Measurements from ENCODE around the gene RAB29.
A peak's percentile ranks its signal among the peaks of the same experiment; 100 is the strongest.
"Not testable (repeated sequence)": the region's sequence is repeated elsewhere in the genome, so short reads cannot be mapped to it uniquely, and the experiment has no call there.

Gene RAB29

DNA sequence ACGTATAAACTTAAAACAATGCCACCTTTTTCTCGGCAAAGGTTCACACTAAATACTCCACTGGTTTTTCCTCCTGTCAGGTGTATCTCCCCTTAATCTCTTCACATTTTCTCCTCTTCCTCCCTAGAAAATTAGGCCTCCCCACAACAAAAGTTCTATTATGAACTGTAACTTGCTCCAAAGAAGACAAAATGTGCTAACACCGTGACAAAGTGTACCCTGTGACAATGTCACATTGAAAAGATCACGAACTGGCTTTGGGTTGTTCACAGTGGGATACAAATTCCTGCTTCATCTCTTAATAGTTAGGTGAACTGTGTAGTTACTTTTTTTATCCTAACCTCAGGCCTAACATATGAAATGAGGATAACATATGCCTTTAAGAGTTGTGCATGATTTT, 31.3 kb downstream of the RAB29 start:
- Histone ChIP-seq H3K4me3 (ENCODE audit: low read length) (no peak overlapping the region), H3K27me3 (replicated peaks; ENCODE audit: control insufficient read depth, insufficient read depth, low read length) (no peaks in the 10 kb centered on the region), H3K36me3 (ENCODE audit: control insufficient read depth, insufficient read depth, low read length, severe bottlenecking) (peaks cover 3% of the 10 kb centered on the region), H3K9me3 (ENCODE audit: control insufficient read depth, low read length) (no peaks in the 10 kb centered on the region), H3K4me1 (ENCODE audit: control insufficient read depth, insufficient read depth, low read length) (peaks cover 36% of the 10 kb centered on the region), H3K9ac (ENCODE audit: low read length) (no peak overlapping the region)
- no peak for DNase-seq (ENCODE audit: low read depth)

DNA sequence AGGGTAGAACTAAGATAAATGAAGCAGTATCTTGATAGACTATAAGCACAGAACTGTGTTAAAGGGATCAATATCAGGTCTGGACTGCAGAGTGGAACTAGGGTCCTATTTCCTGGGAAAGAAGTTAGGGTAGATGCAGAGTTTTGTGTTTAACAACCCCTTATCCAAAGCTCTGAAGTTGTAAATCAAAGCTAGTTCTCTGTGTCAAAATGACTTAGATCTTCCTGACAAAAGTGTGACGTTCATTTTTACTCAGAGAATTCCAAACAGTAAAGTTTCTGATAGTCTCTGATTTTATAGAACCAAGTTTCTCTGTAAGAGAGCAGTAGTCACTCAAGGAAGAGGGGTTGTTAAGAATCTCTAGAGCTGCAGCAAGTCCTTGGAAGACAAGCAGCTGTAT, 33.6 kb downstream of the RAB29 start:
- H3K27me3 ChIP-seq (replicated peaks; ENCODE audit: control insufficient read depth, insufficient read depth, low read length), result no peaks in the 10 kb centered on the region
- H3K9me3 ChIP-seq (ENCODE audit: control insufficient read depth, low read length), result no peaks in the 10 kb centered on the region
- peaks cover 25% of the 10 kb centered on the region for H3K4me1 ChIP-seq (ENCODE audit: control insufficient read depth, insufficient read depth, low read length)
- peaks cover 3% of the 10 kb centered on the region for H3K36me3 ChIP-seq (ENCODE audit: control insufficient read depth, insufficient read depth, low read length, severe bottlenecking)
- H3K4me3 ChIP-seq (ENCODE audit: low read length), result no peak overlapping the region
- no peak for DNase-seq (ENCODE audit: low read depth)
- no peak overlapping the region for H3K9ac ChIP-seq (ENCODE audit: low read length)

DNA sequence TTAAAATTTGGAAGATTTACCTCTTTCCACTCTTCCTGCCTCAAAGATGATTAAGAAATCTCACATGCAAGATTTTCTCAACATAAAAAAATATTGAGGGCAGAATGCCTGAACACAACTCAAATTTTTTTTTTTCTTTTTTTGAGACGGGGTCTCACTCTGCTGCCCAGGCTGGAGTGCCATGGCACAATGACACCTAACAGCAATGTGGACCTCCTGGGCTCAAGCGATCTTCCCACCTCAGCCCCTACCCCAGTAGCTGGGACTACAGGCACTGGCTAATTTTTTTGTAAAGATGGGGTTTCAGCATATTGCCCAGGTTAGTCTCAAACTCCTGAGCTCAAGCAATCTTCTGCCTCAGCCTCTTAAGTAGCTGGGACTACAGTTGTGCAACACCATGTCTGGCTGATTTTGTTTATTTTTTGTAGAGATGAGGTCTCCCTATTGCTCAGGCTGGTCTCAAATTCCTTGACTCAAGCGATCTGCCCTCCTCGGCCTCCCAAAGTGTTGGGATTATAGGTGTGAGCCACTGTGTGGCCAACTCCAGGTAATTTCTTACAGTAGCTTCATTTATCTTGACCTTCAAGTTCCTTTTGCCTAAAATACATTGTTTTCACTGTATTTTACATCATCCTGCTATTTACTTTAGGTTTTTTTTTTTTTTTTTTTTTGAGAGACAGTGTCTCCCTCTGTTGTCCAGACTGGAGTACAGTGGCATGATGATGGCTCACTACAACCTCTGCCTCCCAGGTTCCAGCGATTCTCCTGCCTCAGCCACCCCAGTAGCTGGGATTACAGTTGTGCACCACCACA, 35.7 kb downstream of the RAB29 start:
- no peak overlapping the region for H3K4me3 ChIP-seq (ENCODE audit: low read length)
- peak overlapping the region; percentile 59 for H3K9ac ChIP-seq (ENCODE audit: low read length)
- peak; percentile 85 for DNase-seq (ENCODE audit: low read depth)
- no peaks in the 10 kb centered on the region for H3K27me3 ChIP-seq (replicated peaks; ENCODE audit: control insufficient read depth, insufficient read depth, low read length)
- H3K4me1 ChIP-seq (ENCODE audit: control insufficient read depth, insufficient read depth, low read length), result peaks cover 14% of the 10 kb centered on the region
- H3K9me3 ChIP-seq (ENCODE audit: control insufficient read depth, low read length), result no peaks in the 10 kb centered on the region
- peaks cover 18% of the 10 kb centered on the region for H3K36me3 ChIP-seq (ENCODE audit: control insufficient read depth, insufficient read depth, low read length, severe bottlenecking)

DNA sequence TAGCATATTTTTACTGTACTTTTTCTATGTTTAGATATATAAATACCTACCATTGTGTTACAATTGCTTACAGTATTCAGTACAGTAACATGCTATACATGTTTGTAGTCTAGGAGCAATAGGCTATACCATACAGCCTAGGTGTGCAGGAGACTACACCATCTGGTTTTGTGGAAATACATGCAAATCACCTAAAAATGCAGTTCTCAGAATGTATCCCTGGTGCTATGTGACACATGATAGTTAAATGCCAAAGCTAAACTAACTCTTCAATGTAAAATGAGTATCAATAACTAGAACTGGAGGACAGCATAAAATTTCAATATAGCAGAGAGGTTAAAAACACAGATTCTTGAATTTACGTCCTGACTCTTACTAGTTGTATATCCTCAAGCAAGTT, 40.1 kb downstream of the RAB29 start:
- DNase-seq (ENCODE audit: low read depth), result no peak

DNA sequence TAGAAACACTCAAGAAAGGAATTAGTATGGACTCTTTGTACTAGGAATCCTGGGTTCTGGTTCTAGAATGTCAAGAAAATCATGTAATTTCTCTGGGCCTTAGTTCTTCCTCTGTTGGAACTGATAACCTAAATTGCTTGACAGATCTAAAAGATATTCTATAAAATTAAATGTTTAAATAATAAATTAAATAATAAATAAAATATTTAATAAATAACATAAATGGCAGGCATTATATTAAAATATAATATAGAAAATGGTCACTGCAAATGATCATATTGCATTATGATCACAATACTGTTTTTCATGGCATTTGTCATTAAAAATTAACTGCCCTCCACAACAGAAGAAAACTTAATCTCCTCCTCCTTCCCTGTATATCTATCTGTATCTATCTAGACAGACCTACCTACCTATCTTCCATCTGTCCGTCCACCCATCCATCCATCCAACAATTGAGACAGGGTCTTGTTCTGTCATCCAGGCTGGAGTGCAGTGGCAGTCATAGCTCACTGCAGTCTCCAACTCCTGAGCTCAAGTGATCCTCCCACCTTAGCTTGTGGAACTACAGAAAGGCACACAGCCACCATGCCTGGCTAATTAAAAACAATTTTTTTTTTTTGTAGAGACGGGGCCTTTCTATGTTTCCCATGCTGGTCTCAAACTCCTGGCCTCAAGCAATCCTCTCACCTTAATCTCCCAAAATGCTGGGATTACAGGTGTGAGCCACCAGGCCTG, 41.7 kb downstream of the RAB29 start:
- Histone ChIP-seq H3K36me3 (ENCODE audit: control insufficient read depth, insufficient read depth, low read length, severe bottlenecking) (peaks cover 32% of the 10 kb centered on the region), H3K27me3 (replicated peaks; ENCODE audit: control insufficient read depth, insufficient read depth, low read length) (no peaks in the 10 kb centered on the region), H3K9ac (ENCODE audit: low read length) (no peak overlapping the region), H3K4me1 (ENCODE audit: control insufficient read depth, insufficient read depth, low read length) (peaks cover 15% of the 10 kb centered on the region), H3K4me3 (ENCODE audit: low read length) (no peak overlapping the region), H3K9me3 (ENCODE audit: control insufficient read depth, low read length) (no peaks in the 10 kb centered on the region)
- no peak for DNase-seq (ENCODE audit: low read depth)

More for the DNA sequence above, 40.1 kb downstream of the RAB29 start:
- no peak overlapping the region for H3K9ac ChIP-seq (ENCODE audit: low read length)
- no peaks in the 10 kb centered on the region for H3K9me3 ChIP-seq (ENCODE audit: control insufficient read depth, low read length)
- no peak overlapping the region for H3K4me3 ChIP-seq (ENCODE audit: low read length)
- H3K36me3 ChIP-seq (ENCODE audit: control insufficient read depth, insufficient read depth, low read length, severe bottlenecking), result peaks cover 30% of the 10 kb centered on the region
- H3K27me3 ChIP-seq (replicated peaks; ENCODE audit: control insufficient read depth, insufficient read depth, low read length), result no peaks in the 10 kb centered on the region
- peaks cover 26% of the 10 kb centered on the region for H3K4me1 ChIP-seq (ENCODE audit: control insufficient read depth, insufficient read depth, low read length)

DNA sequence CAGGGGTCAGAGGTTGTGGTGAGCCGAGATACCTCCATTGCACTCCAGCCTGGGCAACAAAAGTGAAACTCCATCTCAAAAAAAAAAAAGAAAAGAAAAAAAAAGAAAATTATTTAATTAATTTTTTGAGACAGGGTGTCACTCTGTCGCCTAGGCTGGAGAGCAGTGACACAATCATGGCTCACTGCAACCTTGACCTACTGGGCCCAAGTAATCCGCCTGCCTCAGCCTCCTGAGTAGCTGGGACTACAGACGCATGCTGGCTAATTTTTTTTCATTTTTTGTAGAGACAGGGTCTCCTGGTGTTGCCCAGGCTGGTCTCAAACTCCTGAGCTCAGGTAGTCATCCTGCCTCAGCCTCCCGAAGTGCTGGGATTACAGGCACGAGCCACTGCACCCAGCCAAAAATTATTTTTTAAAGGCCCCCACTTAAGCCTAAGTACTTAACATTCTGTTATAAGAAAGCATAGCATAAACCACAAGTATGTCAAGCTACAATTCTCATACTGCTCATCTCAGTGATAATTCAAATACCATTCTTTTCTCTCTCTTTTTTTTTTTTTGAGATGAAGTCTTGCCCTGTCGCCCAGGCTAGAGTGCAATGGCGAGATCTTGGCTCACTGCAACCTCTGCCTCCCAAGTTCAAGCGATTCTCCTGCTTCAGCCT, 45.2 kb downstream of the RAB29 start:
- Histone ChIP-seq H3K4me3 (ENCODE audit: low read length) (no peak overlapping the region), H3K4me1 (ENCODE audit: control insufficient read depth, insufficient read depth, low read length) (peaks cover 14% of the 10 kb centered on the region), H3K9me3 (ENCODE audit: control insufficient read depth, low read length) (no peaks in the 10 kb centered on the region), H3K9ac (ENCODE audit: low read length) (no peak overlapping the region), H3K36me3 (ENCODE audit: control insufficient read depth, insufficient read depth, low read length, severe bottlenecking) (peaks cover 52% of the 10 kb centered on the region), H3K27me3 (replicated peaks; ENCODE audit: control insufficient read depth, insufficient read depth, low read length) (no peaks in the 10 kb centered on the region)
- DNase-seq (ENCODE audit: low read depth), result no peak

DNA sequence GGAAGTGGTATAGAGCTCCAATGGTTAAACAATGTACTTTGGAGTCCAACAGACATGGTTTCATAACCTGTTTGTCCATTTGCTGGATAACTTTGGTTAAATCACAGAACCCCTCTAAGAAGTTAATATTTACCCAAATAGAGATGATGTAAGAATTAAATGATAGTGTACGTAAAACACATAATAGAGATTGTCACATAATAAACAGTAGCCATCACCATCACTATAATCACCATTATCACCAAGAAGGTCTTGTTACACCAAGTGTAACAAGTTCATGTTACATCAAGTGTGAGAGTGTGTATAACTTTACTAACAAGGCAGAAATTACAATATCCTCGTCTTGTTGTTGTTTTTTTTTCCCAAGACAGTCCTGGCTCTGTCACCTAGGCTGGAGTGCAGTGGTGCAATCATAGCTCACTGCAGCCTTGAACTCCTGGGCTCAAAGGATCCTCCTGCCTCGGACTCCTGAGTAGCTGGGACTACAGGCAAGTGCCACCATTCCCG, 48.6 kb downstream of the RAB29 start:
- Histone ChIP-seq H3K36me3 (ENCODE audit: control insufficient read depth, insufficient read depth, low read length, severe bottlenecking) (peaks cover 74% of the 10 kb centered on the region), H3K27me3 (replicated peaks; ENCODE audit: control insufficient read depth, insufficient read depth, low read length) (no peaks in the 10 kb centered on the region), H3K4me3 (ENCODE audit: low read length) (no peak overlapping the region), H3K4me1 (ENCODE audit: control insufficient read depth, insufficient read depth, low read length) (peaks cover 4% of the 10 kb centered on the region), H3K9ac (ENCODE audit: low read length) (no peak overlapping the region), H3K9me3 (ENCODE audit: control insufficient read depth, low read length) (no peaks in the 10 kb centered on the region)
- DNase-seq (ENCODE audit: low read depth), result no peak

DNA sequence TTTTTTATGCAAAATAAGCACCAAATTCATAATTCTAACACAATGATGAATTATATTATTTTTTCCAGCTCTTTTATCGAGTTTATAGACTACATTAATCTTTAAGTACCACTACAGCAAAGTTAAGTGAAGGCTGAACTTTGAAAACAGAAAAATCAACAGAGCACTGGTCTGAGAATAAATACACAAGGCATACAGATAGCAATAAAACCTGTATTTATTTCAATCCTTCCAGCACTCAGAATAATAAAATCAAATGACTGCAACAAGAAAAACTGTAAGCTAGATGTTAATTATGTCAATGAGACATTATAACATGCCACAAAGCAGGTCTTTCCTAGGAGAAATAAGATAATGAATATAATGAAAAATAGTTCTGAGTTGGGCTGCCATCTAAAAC, 49.8 kb downstream of the RAB29 start:
- peaks cover 4% of the 10 kb centered on the region for H3K4me1 ChIP-seq (ENCODE audit: control insufficient read depth, insufficient read depth, low read length)
- H3K4me3 ChIP-seq (ENCODE audit: low read length), result no peak overlapping the region
- no peaks in the 10 kb centered on the region for H3K27me3 ChIP-seq (replicated peaks; ENCODE audit: control insufficient read depth, insufficient read depth, low read length)
- no peak for DNase-seq (ENCODE audit: low read depth)
- H3K36me3 ChIP-seq (ENCODE audit: control insufficient read depth, insufficient read depth, low read length, severe bottlenecking), result peaks cover 76% of the 10 kb centered on the region
- H3K9ac ChIP-seq (ENCODE audit: low read length), result no peak overlapping the region
- H3K9me3 ChIP-seq (ENCODE audit: control insufficient read depth, low read length), result no peaks in the 10 kb centered on the region

DNA sequence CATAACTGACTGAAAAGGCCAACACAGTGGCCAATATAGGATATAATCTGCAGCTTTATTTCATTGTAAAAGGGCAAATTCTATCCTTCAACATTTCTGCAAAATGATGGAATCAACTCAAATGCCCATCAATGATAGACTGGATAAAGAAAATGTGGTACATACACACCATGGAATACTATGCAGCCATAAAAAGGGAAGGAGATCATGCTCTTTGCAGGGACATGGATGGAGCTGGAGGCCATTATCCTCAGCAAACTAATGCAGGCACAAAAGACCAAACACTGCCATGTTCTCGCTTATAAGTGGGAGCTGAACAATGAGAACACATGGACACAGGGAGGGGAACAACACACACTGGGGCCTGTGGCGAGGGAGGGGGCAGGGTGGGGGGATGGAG, 54.5 kb downstream of the RAB29 start:
- not testable (repeated sequence) for H3K4me3 ChIP-seq (ENCODE audit: low read length); DNase-seq (ENCODE audit: low read depth); H3K9ac ChIP-seq (ENCODE audit: low read length); H3K9me3 ChIP-seq (ENCODE audit: control insufficient read depth, low read length); H3K27me3 ChIP-seq (replicated peaks; ENCODE audit: control insufficient read depth, insufficient read depth, low read length)
- peaks cover 11% of the 10 kb centered on the region for H3K4me1 ChIP-seq (ENCODE audit: control insufficient read depth, insufficient read depth, low read length)
- peaks cover 91% of the 10 kb centered on the region for H3K36me3 ChIP-seq (ENCODE audit: control insufficient read depth, insufficient read depth, low read length, severe bottlenecking)

DNA sequence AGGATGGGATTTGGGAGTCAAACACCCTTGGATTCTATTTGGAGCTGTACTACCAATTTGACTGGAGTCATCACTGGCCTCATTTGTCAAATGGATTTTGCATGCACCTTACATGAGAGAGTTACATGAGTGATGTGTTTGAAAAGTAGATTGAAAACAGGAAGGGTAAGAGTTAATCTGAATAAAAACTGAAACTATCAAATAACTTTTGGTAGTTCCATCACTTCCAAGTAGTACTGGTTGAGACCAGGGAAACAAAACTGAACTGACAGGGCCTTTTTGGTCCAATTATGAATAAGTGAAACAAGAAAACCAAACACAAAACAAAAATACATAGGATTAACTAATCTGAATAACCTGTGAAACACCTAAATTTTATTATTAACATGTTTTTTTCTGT, 55.5 kb downstream of the RAB29 start:
- no peak overlapping the region for H3K4me3 ChIP-seq (ENCODE audit: low read length)
- H3K9ac ChIP-seq (ENCODE audit: low read length), result no peak overlapping the region
- H3K4me1 ChIP-seq (ENCODE audit: control insufficient read depth, insufficient read depth, low read length), result peaks cover 11% of the 10 kb centered on the region
- H3K27me3 ChIP-seq (replicated peaks; ENCODE audit: control insufficient read depth, insufficient read depth, low read length), result no peaks in the 10 kb centered on the region
- no peaks in the 10 kb centered on the region for H3K9me3 ChIP-seq (ENCODE audit: control insufficient read depth, low read length)
- peaks cover 91% of the 10 kb centered on the region for H3K36me3 ChIP-seq (ENCODE audit: control insufficient read depth, insufficient read depth, low read length, severe bottlenecking)
- DNase-seq (ENCODE audit: low read depth), result no peak

DNA sequence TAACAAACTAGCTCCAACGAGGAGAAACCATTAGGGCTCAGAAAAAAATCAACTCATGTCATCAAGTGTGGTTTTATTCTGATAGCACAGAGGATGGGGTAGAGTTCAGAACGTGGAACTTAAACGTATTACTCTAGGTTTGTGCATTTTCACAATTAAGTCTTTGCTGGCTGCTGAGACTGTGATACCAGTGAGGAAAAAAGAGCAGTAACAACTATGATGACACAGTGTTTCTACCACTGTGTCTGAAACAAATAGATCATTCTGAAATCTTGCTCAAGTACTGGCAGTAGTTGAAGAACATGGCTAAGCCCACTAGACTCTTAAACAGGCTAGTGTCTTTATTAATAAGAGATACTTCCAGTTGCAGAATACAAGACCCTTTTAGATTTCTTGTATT, 56.3 kb downstream of the RAB29 start:
- no peak overlapping the region for H3K9ac ChIP-seq (ENCODE audit: low read length)
- H3K4me3 ChIP-seq (ENCODE audit: low read length), result no peak overlapping the region
- DNase-seq (ENCODE audit: low read depth), result no peak
- H3K4me1 ChIP-seq (ENCODE audit: control insufficient read depth, insufficient read depth, low read length), result peaks cover 19% of the 10 kb centered on the region
- no peaks in the 10 kb centered on the region for H3K9me3 ChIP-seq (ENCODE audit: control insufficient read depth, low read length)
- H3K27me3 ChIP-seq (replicated peaks; ENCODE audit: control insufficient read depth, insufficient read depth, low read length), result no peaks in the 10 kb centered on the region
- H3K36me3 ChIP-seq (ENCODE audit: control insufficient read depth, insufficient read depth, low read length, severe bottlenecking), result peaks cover 87% of the 10 kb centered on the region

All from adipocyte (in vitro differentiated cells).